Smooth muscle cell of trachea (primary cell): ENCODE measurements around the gene FMO3. TPM values are rescaled to one million over a fixed set of nuclear protein-coding genes. Genes with fewer than 3 reads are reported as not detected.

Experiments used
- total RNA-seq: library from RNA; depleted of rRNA; stranded (reverse); fragments of >200 nt; gene quantifications from 2 replicates; pipeline ENCODE4 v1.2.1, GENCODE V29; 2014

The FMO3 gene
- total RNA-seq: 5.1 and 15.6 TPM in 2 replicates

DNA sequence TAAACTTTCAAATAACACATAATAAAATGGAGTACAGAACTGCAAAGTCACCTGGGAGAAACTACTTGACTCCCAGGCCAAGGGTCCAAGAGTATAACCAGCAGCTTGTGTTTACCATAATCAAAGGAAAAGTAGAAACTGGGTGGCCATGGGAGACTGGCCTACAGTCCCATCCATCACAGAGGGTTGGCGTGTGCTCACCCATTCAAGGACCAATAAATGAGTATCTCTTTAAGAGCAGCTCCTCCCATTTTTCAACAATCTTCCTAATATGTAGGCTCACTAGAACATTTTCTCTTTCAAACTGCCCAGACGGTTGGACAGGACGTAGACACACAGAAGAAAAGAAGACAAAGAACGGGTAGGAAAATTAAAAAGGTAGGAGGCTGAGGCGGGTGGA, at the start of gene FMO3:
TSS of gene FMO3 (plus strand) at position 302 of the 400 bp plus-strand sequence. CDS start 1,754 bp downstream, outside the sequence.

Other genes with a start within 250 kb of the FMO3 start
- gene MROH9, start 155.4 kb upstream of the FMO3 start, total RNA-seq: under 0.01 TPM in 1 of 2 replicates, not detected in the other
- gene FMO2, start 94.4 kb downstream of the FMO3 start, total RNA-seq: 3.5 and 4.5 TPM in 2 replicates
- gene FMO1, start 157.6 kb downstream of the FMO3 start, total RNA-seq: 0.29 and 0.66 TPM in 2 replicates
- 1.2 and 6.7 TPM in 2 replicates for gene FMO4, start 223.3 kb downstream of the FMO3 start, total RNA-seq